ENCODE data around the gene TAP1. TPM values are rescaled to one million over a fixed set of nuclear protein-coding genes. Genes with fewer than 3 reads are reported as not detected.

TAP1 gene
- total RNA-seq, 1 experiment from 2014 or later = 75.1 TPM

- Mint-ChIP-seq H3K27me3 (ENCODE audit: unreplicated experiment) (no peaks in the 10 kb centered on the region), H3K36me3 (ENCODE audit: insufficient read depth, unreplicated experiment) (peaks cover 28% of the 10 kb centered on the region), H3K9me3 (ENCODE audit: low read depth, unreplicated experiment) (no peaks in the 10 kb centered on the region), H3K4me3 (ENCODE audit: low read depth, unreplicated experiment) (peak overlapping the region; percentile 100), H3K4me1 (ENCODE audit: low read depth, unreplicated experiment) (peaks cover 30% of the 10 kb centered on the region), H3K27ac (ENCODE audit: unreplicated experiment) (peak overlapping the region; percentile 92)
- intact Hi-C loops (cut with micrococcal nuclease; ENCODE audit: unreplicated experiment) = no loop called here
- no peak for TF ChIP-seq CTCF (IDR thresholded peaks at IDR 0.05; ENCODE audit: unreplicated experiment)
- CTCF ChIA-PET = interaction anchor here (0.5 to 4.1 kb wide), 12 partner anchors 10 to 1389 kb away, joined by 3 to 131 read pairs (median 6); partner anchors contain the start of genes PSMB8 and TAP2
- TSS peak; percentile 55 for BruUV-seq (replicated peaks)
- DNase-seq = peak; percentile 43
Measured at GRCh38 chr6:32854376-32855178, 1.1 kb upstream of the TAP1 start.

- Mint-ChIP-seq H3K27me3 (ENCODE audit: unreplicated experiment) (no peaks in the 10 kb centered on the region), H3K36me3 (ENCODE audit: insufficient read depth, unreplicated experiment) (peaks cover 38% of the 10 kb centered on the region), H3K4me3 (ENCODE audit: low read depth, unreplicated experiment) (peak overlapping the region; percentile 100), H3K9me3 (ENCODE audit: low read depth, unreplicated experiment) (no peaks in the 10 kb centered on the region), H3K27ac (ENCODE audit: unreplicated experiment) (peak overlapping the region; percentile 37), H3K4me1 (ENCODE audit: low read depth, unreplicated experiment) (peaks cover 30% of the 10 kb centered on the region)
- BruUV-seq (replicated peaks) = no TSS peak
- intact Hi-C loops (cut with micrococcal nuclease; ENCODE audit: unreplicated experiment) = loop anchor here (2.0 kb wide), 1 partner anchor 14 kb away; the partner anchor contains the start of gene TAP2
- no peak for TF ChIP-seq CTCF (IDR thresholded peaks at IDR 0.05; ENCODE audit: unreplicated experiment)
- peak; percentile 64 for DNase-seq
- CTCF ChIA-PET = interaction anchor here (0.6 to 4.1 kb wide), 14 partner anchors 8 to 195 kb away, joined by 3 to 131 read pairs (median 7); partner anchors contain the start of genes PSMB8 and TAP2
Measured at GRCh38 chr6:32852844-32853540, 512 bp downstream of the TAP1 start.

- Mint-ChIP-seq H3K4me3 (ENCODE audit: low read depth, unreplicated experiment) (peak overlapping the region; percentile 100), H3K27me3 (ENCODE audit: unreplicated experiment) (no peaks in the 10 kb centered on the region), H3K4me1 (ENCODE audit: low read depth, unreplicated experiment) (peaks cover 30% of the 10 kb centered on the region), H3K36me3 (ENCODE audit: insufficient read depth, unreplicated experiment) (peaks cover 46% of the 10 kb centered on the region), H3K9me3 (ENCODE audit: low read depth, unreplicated experiment) (no peaks in the 10 kb centered on the region), H3K27ac (ENCODE audit: unreplicated experiment) (peak overlapping the region; percentile 37)
- CTCF ChIA-PET = interaction anchor here (1.5 to 4.1 kb wide), 4 partner anchors 13 to 20 kb away, joined by 10 to 131 read pairs (median 22); partner anchors contain the start of gene TAP2
- intact Hi-C loops (cut with micrococcal nuclease; ENCODE audit: unreplicated experiment) = loop anchor here (2.0 kb wide), 1 partner anchor 13 kb away; the partner anchor contains the start of gene TAP2
- DNase-seq = peak; percentile 23
- no peak for TF ChIP-seq CTCF (IDR thresholded peaks at IDR 0.05; ENCODE audit: unreplicated experiment)
- BruUV-seq (replicated peaks) = TSS peak; percentile 36
Measured at GRCh38 chr6:32852018-32852843, 1.3 kb downstream of the TAP1 start.

- intact Hi-C loops (cut with micrococcal nuclease; ENCODE audit: unreplicated experiment) = no loop called here
- Mint-ChIP-seq H3K4me3 (ENCODE audit: low read depth, unreplicated experiment) (no peak overlapping the region), H3K36me3 (ENCODE audit: insufficient read depth, unreplicated experiment) (peaks cover 48% of the 10 kb centered on the region), H3K4me1 (ENCODE audit: low read depth, unreplicated experiment) (peaks cover 30% of the 10 kb centered on the region), H3K27me3 (ENCODE audit: unreplicated experiment) (no peaks in the 10 kb centered on the region), H3K9me3 (ENCODE audit: low read depth, unreplicated experiment) (no peaks in the 10 kb centered on the region), H3K27ac (ENCODE audit: unreplicated experiment) (no peak overlapping the region)
- DNase-seq = no peak
- CTCF ChIA-PET = interaction anchor here (0.6 to 1.5 kb wide), 3 partner anchors 10 to 134 kb away, joined by 4 to 10 read pairs (median 5); partner anchors contain the start of gene TAP2
- no TSS peak for BruUV-seq (replicated peaks)
- no peak for TF ChIP-seq CTCF (IDR thresholded peaks at IDR 0.05; ENCODE audit: unreplicated experiment)
Measured at GRCh38 chr6:32851025-32851424, 2.5 kb downstream of the TAP1 start.
